Keratinocyte (primary cell): ENCODE results near the gene BARX1. TPM values are rescaled to one million over a fixed set of nuclear protein-coding genes. Genes with fewer than 3 reads are reported as not detected.
"Not testable (repeated sequence)": the region's sequence is repeated elsewhere in the genome, so short reads cannot be mapped to it uniquely, and the experiment has no call there.

Experiments
- DNase-seq: peaks from one replicate; pipeline ENCODE4 v3.0.0-alpha.2; 2011; ENCODE audit warnings: low read depth, missing footprints, low spot score
- FAIRE-seq: peaks from 2 replicates; lab custom pipeline; 2011; peaks lifted over from hg19 to GRCh38; lab: Jason Lieb, UNC
- H2AFZ ChIP-seq: 2 replicates; pipeline ENCODE4 v1.6.0; 2012; ENCODE audit warnings: low read length, control low read depth, inconsistent platforms; ENCODE audit not compliant: control insufficient read depth
- H3K27ac ChIP-seq: 2 replicates; pipeline ENCODE4 v1.5.1; 2011; ENCODE audit warnings: low read length; ENCODE audit not compliant: control insufficient read depth, insufficient read depth
- H3K27me3 ChIP-seq: 3 replicates; pipeline ENCODE4 v1.6.0; 2011; ENCODE audit warnings: low read length; ENCODE audit not compliant: control insufficient read depth, insufficient read depth; ENCODE audit errors: extremely low read depth
- H3K36me3 ChIP-seq, 2 experiments: 2 replicates in 1 of 2; 3 replicates in 1 of 2; pipeline ENCODE4 v1.5.1; 2011; ENCODE audit warnings: low read length in 2 of 2, mild to moderate bottlenecking in 1 of 2; ENCODE audit not compliant: control insufficient read depth in 2 of 2, insufficient read depth in 2 of 2; ENCODE audit errors: extremely low read depth in 1 of 2
- H3K4me1 ChIP-seq: 3 replicates; pipeline ENCODE4 v1.5.1; 2011; ENCODE audit warnings: low read length; ENCODE audit not compliant: control insufficient read depth, insufficient read depth; ENCODE audit errors: extremely low read depth
- H3K4me2 ChIP-seq: 3 replicates; pipeline ENCODE4 v1.6.0; 2011; ENCODE audit warnings: low read depth, low read length; ENCODE audit not compliant: control insufficient read depth, insufficient read depth; ENCODE audit errors: extremely low read depth
- H3K4me3 ChIP-seq, 3 experiments: fragments of 200-600 bp in 1 of 3; sonication (generic) in 1 of 3; 2 replicates in 2 of 3; 3 replicates in 1 of 3; pipeline ENCODE4 v1.5.1; 2011 to 2016; ENCODE audit warnings: low read length in 3 of 3, mild to moderate bottlenecking in 3 of 3, control low read depth in 2 of 3, inconsistent platforms in 1 of 3, low read depth in 1 of 3, mixed read lengths in 1 of 3, mixed run types in 1 of 3, moderate library complexity in 1 of 3; ENCODE audit not compliant: control insufficient read depth in 2 of 3, insufficient read depth in 2 of 3; ENCODE audit errors: extremely low read depth in 1 of 3
- H3K79me2 ChIP-seq: 2 replicates; pipeline ENCODE4 v1.6.0; 2012; ENCODE audit warnings: low read length; ENCODE audit not compliant: control insufficient read depth, insufficient read depth
- H3K9ac ChIP-seq: 3 replicates; pipeline ENCODE4 v1.6.0; 2011; ENCODE audit warnings: low read length; ENCODE audit not compliant: control insufficient read depth, insufficient read depth; ENCODE audit errors: extremely low read depth
- H3K9me1 ChIP-seq: 3 replicates; pipeline ENCODE4 v1.6.0; 2011; ENCODE audit warnings: low read length; ENCODE audit not compliant: control insufficient read depth, insufficient read depth; ENCODE audit errors: extremely low read depth
- H3K9me3 ChIP-seq: 2 replicates; pipeline ENCODE4 v1.5.1; 2012; ENCODE audit warnings: low read depth, low read length; ENCODE audit not compliant: control insufficient read depth
- H4K20me1 ChIP-seq: 3 replicates; pipeline ENCODE4 v1.6.0; 2011; ENCODE audit warnings: low read length; ENCODE audit not compliant: control insufficient read depth, insufficient read depth; ENCODE audit errors: extremely low read depth
- CTCF ChIP-seq, 3 experiments: IDR thresholded peaks in 1 of 3; conservative IDR thresholded peaks in 1 of 3; optimal IDR thresholded peaks in 1 of 3; 2 replicates in 2 of 3; 3 replicates in 1 of 3; pipeline versions ENCODE3 to v1.5.1; 2011; ENCODE audit warnings: low read length in 3 of 3, mild to moderate bottlenecking in 3 of 3, moderate library complexity in 2 of 3, control low read depth in 1 of 3, inconsistent platforms in 1 of 3; ENCODE audit not compliant: insufficient read depth in 2 of 3; ENCODE audit errors: extremely low read depth in 1 of 3
- EZH2 ChIP-seq: IDR thresholded peaks from one replicate; pipeline ENCODE4 v1.6.1; 2012; ENCODE audit warnings: inconsistent platforms, mild to moderate bottlenecking, low read length, moderate library complexity
- dilution Hi-C: fragments of 300-500 bp; cut with MboI; formaldehyde crosslinking; loops from one replicate; pipeline ENCODE4 v1.7.0; 2020; ENCODE audit warnings: low sequenced_read_pairs; ENCODE audit not compliant: extremely low pct_ligation_motif_present
- polyA plus RNA-seq, 5 experiments: library from polyadenylated mRNA; depleted of rRNA in 3 of 5; stranded (reverse) in 3 of 5; stranded (forward) in 1 of 5; unstranded in 1 of 5; fragments of >200 nt; gene quantifications; 1 replicate in 1 of 5; 2 replicates in 3 of 5; 3 replicates in 1 of 5; pipeline versions ENCODE4 v1.2.1 to v1.2.3, GENCODE V29; 2011 to 2012; ENCODE audit warnings: missing spikeins in 2 of 5, low read depth in 1 of 5, low replicate concordance in 1 of 5

Gene BARX1
- polyA plus RNA-seq, 1 donor (not counting 4 experiments of a cell fraction or from before 2014, with no cell fraction given), result not detected

- Histone ChIP-seq H3K4me3 (no peak overlapping the region), H3K27ac (no peak overlapping the region), H4K20me1 (no peaks in the 10 kb centered on the region), H3K4me2 (no peak overlapping the region), H3K4me1 (peaks cover 19% of the 10 kb centered on the region), H2AFZ (no peak overlapping the region), H3K9me1 (no peaks in the 10 kb centered on the region), H3K79me2 (no peaks in the 10 kb centered on the region), H3K36me3 (no peaks in the 10 kb centered on the region), H3K27me3 (no peaks in the 10 kb centered on the region), H3K9ac (no peak overlapping the region), H3K9me3 (no peaks in the 10 kb centered on the region)
- DNase-seq (no peak), FAIRE-seq (no peak)
- TF ChIP-seq EZH2 (no peak), CTCF (optimal IDR thresholded peaks at IDR 0.05 in 1 of 3, IDR thresholded peaks at IDR 0.05 in 1 of 3, conservative IDR thresholded peaks at IDR 0.05 in 1 of 3; ENCODE audit: extremely low read depth in 1 of 3, insufficient read depth in 2 of 3, low read length in 3 of 3) (no peak)
- dilution Hi-C loops, result loop anchor here (25.0 kb wide), 1 partner anchor 288 kb away; no protein-coding TSS in a partner anchor
Measured at GRCh38 chr9:93975262-93975661, 20.1 kb upstream of the BARX1 start.

GRCh38 chr9:93974151-93974550 lies 19.0 kb upstream of the BARX1 start:
- no peak overlapping the region for H3K9ac ChIP-seq
- DNase-seq, result no peak
- no peaks in the 10 kb centered on the region for H4K20me1 ChIP-seq
- H3K9me1 ChIP-seq, result no peaks in the 10 kb centered on the region
- H3K36me3 ChIP-seq, result no peaks in the 10 kb centered on the region
- no peak overlapping the region for H2AFZ ChIP-seq
- dilution Hi-C loops, result no loop called here
- H3K27me3 ChIP-seq, result no peaks in the 10 kb centered on the region
- H3K4me1 ChIP-seq, result peaks cover 19% of the 10 kb centered on the region
- H3K79me2 ChIP-seq, result no peaks in the 10 kb centered on the region
- H3K9me3 ChIP-seq, result no peaks in the 10 kb centered on the region
- TF ChIP-seq CTCF (optimal IDR thresholded peaks at IDR 0.05 in 1 of 3, IDR thresholded peaks at IDR 0.05 in 1 of 3, conservative IDR thresholded peaks at IDR 0.05 in 1 of 3; ENCODE audit: extremely low read depth in 1 of 3, insufficient read depth in 2 of 3, low read length in 3 of 3) (no peak), EZH2 (no peak)
- H3K4me3 ChIP-seq, result no peak overlapping the region
- H3K27ac ChIP-seq, result no peak overlapping the region
- no peak for FAIRE-seq
- no peak overlapping the region for H3K4me2 ChIP-seq

- H3K27ac ChIP-seq, DNase-seq, H3K36me3 ChIP-seq, H3K4me2 ChIP-seq, H3K9me3 ChIP-seq, H3K4me3 ChIP-seq, H3K79me2 ChIP-seq, dilution Hi-C loops, H3K27me3 ChIP-seq, H3K4me1 ChIP-seq, FAIRE-seq, H2AFZ ChIP-seq, H3K9ac ChIP-seq, H4K20me1 ChIP-seq, H3K9me1 ChIP-seq: not testable (repeated sequence)
Measured at GRCh38 chr9:93972655-93973054, 17.5 kb upstream of the BARX1 start.
